ENCODE data around the gene SPHK1.

SPHK1 gene

GRCh38 chr17:76408037-76408849 lies 23.8 kb downstream of the SPHK1 start:
- peak; percentile 74 to 79 for DNase-seq

GRCh38 chr17:76410328-76410965 lies 26.0 kb downstream of the SPHK1 start:
- DNase-seq: no peak

- DNase-seq: no peak
Observed at GRCh38 chr17:76411247-76411646, 26.8 kb downstream of the SPHK1 start.

GRCh38 chr17:76414334-76415295 lies 30.2 kb downstream of the SPHK1 start:
- no peak for DNase-seq

- no peak for DNase-seq
Observed at GRCh38 chr17:76415786-76416185, 31.4 kb downstream of the SPHK1 start.

GRCh38 chr17:76416457-76416856 lies 32.0 kb downstream of the SPHK1 start:
- DNase-seq: no peak

- no peak for DNase-seq
Observed at GRCh38 chr17:76416899-76417298, 32.5 kb downstream of the SPHK1 start.

GRCh38 chr17:76417499-76418143 lies 33.2 kb downstream of the SPHK1 start:
- no peak for DNase-seq

- DNase-seq: no peak
Observed at GRCh38 chr17:76419576-76420260, 35.3 kb downstream of the SPHK1 start.

- DNase-seq: no peak
Observed at GRCh38 chr17:76420356-76421043, 36.1 kb downstream of the SPHK1 start.

- no peak for DNase-seq
Observed at GRCh38 chr17:76421044-76421407, 36.6 kb downstream of the SPHK1 start.

GRCh38 chr17:76422406-76422805 lies 38.0 kb downstream of the SPHK1 start:
- no peak for DNase-seq

GRCh38 chr17:76422860-76423259 lies 38.5 kb downstream of the SPHK1 start:
- DNase-seq: no peak

- DNase-seq: no peak
Observed at GRCh38 chr17:76426853-76427252, 42.4 kb downstream of the SPHK1 start.

GRCh38 chr17:76427501-76428231 lies 43.3 kb downstream of the SPHK1 start:
- no peak for DNase-seq

GRCh38 chr17:76428511-76428910 lies 44.1 kb downstream of the SPHK1 start:
- DNase-seq: no peak

- DNase-seq: no peak
Observed at GRCh38 chr17:76431509-76431908, 47.1 kb downstream of the SPHK1 start.

GRCh38 chr17:76432004-76432403 lies 47.6 kb downstream of the SPHK1 start:
- DNase-seq: no peak

- DNase-seq: no peak
Observed at GRCh38 chr17:76432712-76433336, 48.4 kb downstream of the SPHK1 start.

GRCh38 chr17:76433693-76434092 lies 49.3 kb downstream of the SPHK1 start:
- no peak for DNase-seq

Data from activated CD4-positive, alpha-beta T cell treated with anti-CD3 and anti-CD28 coated beads, Interleukin-2, amount 50 U/mL, for 48 hours (primary cell).